Measurements from ENCODE around the gene ERBB4.

Gene ERBB4

DNA sequence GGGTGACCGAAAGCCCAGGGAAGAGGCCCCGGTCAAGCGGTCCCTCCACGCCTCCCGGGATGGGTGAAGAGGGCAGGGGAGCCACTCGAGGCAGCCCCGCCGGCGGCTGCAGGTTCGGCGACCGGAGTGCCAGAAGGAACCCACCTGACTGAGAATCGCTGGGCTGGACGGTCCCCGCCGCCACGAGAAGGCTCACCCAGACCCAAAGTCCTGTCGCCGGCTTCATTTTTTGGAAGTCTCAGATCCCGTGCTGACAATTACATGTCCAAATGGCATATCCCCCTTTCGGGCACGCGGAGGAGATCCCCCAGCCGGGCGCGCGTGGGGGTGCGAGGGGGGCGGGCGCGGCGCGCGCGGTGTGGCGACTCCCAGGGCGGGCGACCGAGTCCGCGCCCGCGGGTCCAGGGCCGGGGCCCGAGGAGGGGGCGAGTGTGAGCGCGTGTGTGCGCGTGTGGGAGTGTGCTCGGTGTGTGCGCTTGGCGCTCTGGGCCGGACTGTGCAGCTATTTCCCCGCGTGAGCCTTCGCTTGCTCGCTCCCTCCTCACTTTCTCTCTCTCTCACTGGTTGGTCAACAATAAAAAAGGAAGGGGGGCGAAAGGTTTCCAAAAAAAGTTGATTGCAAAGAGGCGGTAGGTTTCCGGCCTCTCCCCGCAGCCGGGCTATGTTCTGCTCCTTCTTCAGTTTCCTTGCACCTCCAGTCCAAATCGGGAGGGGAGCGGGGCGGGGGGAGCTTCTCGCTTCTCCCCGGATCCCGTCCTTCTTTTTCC, at the start of gene ERBB4:
Gene ERBB4, minus strand, starts transcription at position 498 of the 767 bp plus-strand sequence. Its CDS starts 272 bp downstream, at position 226.
- no peak for DNase-seq (ENCODE audit: low spot score)

- no peak for DNase-seq (ENCODE audit: low spot score)
Measured at GRCh38 chr2:212580117-212580516, 41.5 kb upstream of the ERBB4 start.

- no peak for DNase-seq (ENCODE audit: low spot score)
Measured at GRCh38 chr2:212556296-212556695, 17.7 kb upstream of the ERBB4 start.

GRCh38 chr2:212554233-212554632, 15.6 kb upstream of the ERBB4 start:
- no peak for DNase-seq (ENCODE audit: low spot score)

GRCh38 chr2:212549941-212550340, 11.3 kb upstream of the ERBB4 start:
- DNase-seq (ENCODE audit: low spot score): no peak

- DNase-seq (ENCODE audit: low spot score): no peak
Measured at GRCh38 chr2:212549463-212549862, 10.9 kb upstream of the ERBB4 start.

- DNase-seq (ENCODE audit: low spot score): no peak
Measured at GRCh38 chr2:212548455-212548819, 9.8 kb upstream of the ERBB4 start.

GRCh38 chr2:212547716-212548454, 9.3 kb upstream of the ERBB4 start:
- no peak for DNase-seq (ENCODE audit: low spot score)

- no peak for DNase-seq (ENCODE audit: low spot score)
Measured at GRCh38 chr2:212546669-212547068, 8.1 kb upstream of the ERBB4 start.

- no peak for DNase-seq (ENCODE audit: low spot score)
Measured at GRCh38 chr2:212540341-212540740, 1.7 kb upstream of the ERBB4 start.

GRCh38 chr2:212539072-212539880, 674 bp upstream of the ERBB4 start:
- DNase-seq (ENCODE audit: low spot score): no peak

DNA sequence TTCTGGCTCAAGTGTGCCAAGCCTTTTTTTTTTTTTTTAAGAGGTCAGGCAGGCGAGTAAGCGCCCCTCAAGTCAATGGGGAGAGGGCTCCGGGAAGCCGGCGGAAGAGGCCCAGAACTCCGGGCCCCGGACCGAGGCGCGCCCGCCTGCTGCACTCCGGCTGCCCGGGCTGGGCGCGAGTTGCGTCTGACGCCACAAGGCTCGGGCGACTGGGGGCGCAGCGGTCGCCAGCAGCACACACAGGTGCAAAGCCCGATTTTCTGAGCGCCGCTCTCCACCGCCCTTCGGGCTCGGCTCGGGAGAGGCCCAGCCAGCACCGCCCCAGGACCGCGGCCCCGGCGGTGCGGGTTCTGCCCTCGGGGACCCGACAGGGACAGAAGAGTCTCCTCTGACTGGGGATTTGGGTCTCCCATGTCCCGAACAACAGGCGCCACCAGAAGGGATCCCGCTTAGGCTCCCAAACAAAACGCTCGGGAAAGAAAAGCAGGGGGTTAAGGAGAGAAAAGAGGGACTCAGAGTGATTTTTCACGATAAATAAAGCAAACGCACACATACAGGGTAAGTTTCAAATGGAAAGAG, 787 bp downstream of the ERBB4 start:
- no peak for DNase-seq (ENCODE audit: low spot score)

GRCh38 chr2:212536817-212537725, 1.5 kb downstream of the ERBB4 start:
- no peak for DNase-seq (ENCODE audit: low spot score)

DNA sequence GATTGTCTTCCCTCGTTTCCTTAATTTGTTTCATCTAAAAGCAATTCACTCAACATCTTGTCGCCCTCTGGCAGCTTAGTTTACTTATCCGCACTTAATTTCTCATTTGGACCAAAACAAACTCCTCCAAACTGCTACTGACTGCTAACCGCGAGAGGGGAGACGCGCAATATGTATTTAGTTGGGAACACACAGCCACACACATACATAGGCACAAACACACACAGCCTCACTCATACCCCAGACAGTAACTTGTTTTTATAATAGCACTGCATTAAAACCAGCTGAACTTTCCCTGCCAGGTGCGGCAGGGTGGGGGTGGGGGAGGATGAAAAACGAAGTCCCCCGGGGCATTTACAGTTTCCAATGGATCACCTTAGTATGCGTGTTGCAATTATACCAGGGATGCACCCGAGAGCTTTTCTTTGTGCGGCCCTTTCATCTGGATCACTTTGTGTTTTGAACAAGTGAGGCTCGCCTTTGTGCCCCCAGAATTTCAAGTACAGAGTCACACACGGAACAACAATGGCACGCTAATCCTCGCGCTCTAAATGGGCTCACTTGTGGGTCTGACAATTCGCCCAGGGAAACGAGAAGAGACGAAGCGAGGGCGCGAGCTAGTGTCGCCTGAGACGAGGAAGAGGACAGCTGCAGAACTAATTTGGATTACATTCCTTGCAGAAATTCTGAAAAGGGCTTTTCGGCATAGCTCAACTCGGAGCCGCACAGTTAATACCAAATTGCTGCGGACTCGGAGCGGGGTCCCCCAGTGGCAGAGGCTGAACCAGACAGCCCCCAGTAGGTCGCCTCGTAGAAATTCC, 2.4 kb downstream of the ERBB4 start:
- DNase-seq (ENCODE audit: low spot score): no peak

- DNase-seq (ENCODE audit: low spot score): no peak
Measured at GRCh38 chr2:212534336-212534735, 4.3 kb downstream of the ERBB4 start.

DNA sequence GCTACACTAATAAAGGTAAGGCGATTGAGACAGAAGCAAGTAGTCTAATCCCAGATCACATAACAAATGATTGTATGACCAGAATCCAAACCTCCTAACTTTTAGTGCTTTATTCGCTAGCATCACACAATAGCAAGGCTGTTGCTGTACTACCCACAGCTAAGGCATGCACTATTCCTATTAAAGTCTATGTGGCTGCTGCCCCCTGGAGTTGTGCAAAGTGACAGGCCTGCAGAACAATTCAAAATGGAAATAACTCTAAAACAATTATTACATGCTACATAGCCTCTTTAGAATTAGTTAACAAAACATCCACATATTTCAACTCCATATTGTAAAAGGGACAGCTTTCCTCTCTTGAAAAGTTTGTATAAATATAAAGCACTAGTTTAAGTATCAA, 6.0 kb downstream of the ERBB4 start:
- DNase-seq (ENCODE audit: low spot score): no peak

GRCh38 chr2:212532087-212532486, 6.5 kb downstream of the ERBB4 start:
- no peak for DNase-seq (ENCODE audit: low spot score)

DNA sequence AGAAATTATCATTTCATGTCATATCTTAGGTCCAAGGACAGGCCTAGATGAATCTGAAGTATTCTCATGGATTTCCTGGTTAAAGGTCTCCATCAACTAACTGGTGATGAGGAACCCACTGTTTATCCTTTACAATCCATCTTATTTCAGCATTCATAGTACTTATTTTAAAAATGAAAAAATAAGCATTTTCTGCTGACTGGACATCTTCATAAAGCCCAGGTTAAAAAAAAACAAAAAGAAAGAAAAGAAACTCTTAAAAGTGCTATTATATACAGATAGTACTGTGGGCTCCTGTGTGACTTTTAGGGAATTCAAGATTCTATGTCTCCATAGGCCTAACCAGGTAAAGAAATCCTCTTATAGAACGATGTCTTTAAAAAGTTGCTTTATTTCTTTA, 7.1 kb downstream of the ERBB4 start:
- no peak for DNase-seq (ENCODE audit: low spot score)

DNA sequence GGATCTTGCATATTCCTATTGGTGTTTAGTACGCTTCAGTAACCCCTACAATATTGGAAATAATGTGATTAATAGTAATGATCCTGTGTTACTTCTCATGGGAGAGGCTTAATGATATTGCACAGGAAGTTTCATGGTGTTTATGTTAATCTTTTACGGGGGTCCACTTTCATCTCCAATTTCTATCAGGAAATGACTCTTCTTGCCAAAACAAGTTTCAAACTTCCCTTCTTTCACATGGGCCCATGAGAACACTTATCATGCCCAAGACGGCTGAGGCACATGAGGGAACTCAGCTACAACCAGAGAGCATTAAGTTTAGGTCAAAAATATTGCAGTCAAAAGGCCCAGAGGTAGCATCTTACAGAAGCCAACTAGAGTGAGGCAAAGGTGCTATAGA, 7.6 kb downstream of the ERBB4 start:
- no peak for DNase-seq (ENCODE audit: low spot score)

DNA sequence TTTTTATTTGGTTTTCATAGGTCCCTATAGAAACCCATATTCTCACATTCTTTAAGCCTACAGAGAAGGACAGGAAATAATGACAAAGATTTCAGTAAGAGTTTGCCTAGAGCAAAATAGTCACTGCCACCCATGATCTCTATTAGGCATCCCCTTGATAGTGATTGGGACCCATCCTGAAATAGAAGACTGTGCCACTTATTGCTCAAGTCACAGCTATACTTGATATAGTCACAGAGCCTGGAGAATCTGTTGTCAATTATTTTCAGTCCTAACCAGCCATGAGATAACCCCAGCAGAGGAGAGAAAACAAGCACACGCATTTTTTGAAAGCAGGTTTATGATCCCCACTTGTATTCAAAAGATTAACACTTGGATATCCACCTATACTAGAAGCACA, 8.2 kb downstream of the ERBB4 start:
- no peak for DNase-seq (ENCODE audit: low spot score)
